ENCODE measurements around the gene SCN1A.

The SCN1A gene

GRCh38 chr2:166044853-166045483 lies 82.9 kb downstream of the SCN1A start:
- Histone ChIP-seq H3K79me2 (ENCODE audit: control insufficient read depth, insufficient read depth, low read length, unreplicated experiment) (no peaks in the 10 kb centered on the region), H3K27ac (ENCODE audit: low read depth, low read length) (no peak overlapping the region), H3K27me3 (ENCODE audit: insufficient read depth, low read length) (no peaks in the 10 kb centered on the region), H3K4me1 (ENCODE audit: control insufficient read depth, insufficient read depth, low read length, unreplicated experiment) (peaks cover 10% of the 10 kb centered on the region), H2AFZ (ENCODE audit: low read length, unreplicated experiment) (no peak overlapping the region), H3K4me3 (ENCODE audit: low read depth, low read length) (no peak overlapping the region), H3K36me3 (ENCODE audit: insufficient read depth, low read length) (no peaks in the 10 kb centered on the region)

- no peak overlapping the region for H2AFZ ChIP-seq (ENCODE audit: low read length, unreplicated experiment)
- H3K4me3 ChIP-seq (ENCODE audit: low read depth, low read length), result no peak overlapping the region
- no peaks in the 10 kb centered on the region for H3K36me3 ChIP-seq (ENCODE audit: insufficient read depth, low read length)
- H3K4me1 ChIP-seq (ENCODE audit: control insufficient read depth, insufficient read depth, low read length, unreplicated experiment), result peaks cover 10% of the 10 kb centered on the region
- peak overlapping the region; percentile 42; the same call in 1 of the 2 replicates for H3K27ac ChIP-seq (ENCODE audit: low read depth, low read length)
- H3K79me2 ChIP-seq (ENCODE audit: control insufficient read depth, insufficient read depth, low read length, unreplicated experiment), result no peaks in the 10 kb centered on the region
- H3K27me3 ChIP-seq (ENCODE audit: insufficient read depth, low read length), result no peaks in the 10 kb centered on the region
These were observed 84.9 kb downstream of the SCN1A start for GRCh38 chr2:166042768-166043390.

- H3K27ac ChIP-seq (ENCODE audit: low read depth, low read length), result peak overlapping the region; percentile 57
- no peaks in the 10 kb centered on the region for H3K79me2 ChIP-seq (ENCODE audit: control insufficient read depth, insufficient read depth, low read length, unreplicated experiment)
- no peak overlapping the region for H3K4me3 ChIP-seq (ENCODE audit: low read depth, low read length)
- H3K4me1 ChIP-seq (ENCODE audit: control insufficient read depth, insufficient read depth, low read length, unreplicated experiment), result peaks cover 10% of the 10 kb centered on the region
- no peaks in the 10 kb centered on the region for H3K36me3 ChIP-seq (ENCODE audit: insufficient read depth, low read length)
- H2AFZ ChIP-seq (ENCODE audit: low read length, unreplicated experiment), result no peak overlapping the region
- H3K27me3 ChIP-seq (ENCODE audit: insufficient read depth, low read length), result no peaks in the 10 kb centered on the region
These were observed 85.5 kb downstream of the SCN1A start for GRCh38 chr2:166042356-166042755.

GRCh38 chr2:166041613-166042012 lies 86.2 kb downstream of the SCN1A start:
- peaks cover 10% of the 10 kb centered on the region for H3K4me1 ChIP-seq (ENCODE audit: control insufficient read depth, insufficient read depth, low read length, unreplicated experiment)
- H3K79me2 ChIP-seq (ENCODE audit: control insufficient read depth, insufficient read depth, low read length, unreplicated experiment), result no peaks in the 10 kb centered on the region
- H3K36me3 ChIP-seq (ENCODE audit: insufficient read depth, low read length), result no peaks in the 10 kb centered on the region
- no peak overlapping the region for H2AFZ ChIP-seq (ENCODE audit: low read length, unreplicated experiment)
- H3K27ac ChIP-seq (ENCODE audit: low read depth, low read length), result peak overlapping the region; percentile 57
- no peaks in the 10 kb centered on the region for H3K27me3 ChIP-seq (ENCODE audit: insufficient read depth, low read length)
- no peak overlapping the region for H3K4me3 ChIP-seq (ENCODE audit: low read depth, low read length)

- Histone ChIP-seq H3K4me3 (ENCODE audit: low read depth, low read length) (no peak overlapping the region), H3K27me3 (ENCODE audit: insufficient read depth, low read length) (no peaks in the 10 kb centered on the region), H3K79me2 (ENCODE audit: control insufficient read depth, insufficient read depth, low read length, unreplicated experiment) (no peaks in the 10 kb centered on the region), H3K4me1 (ENCODE audit: control insufficient read depth, insufficient read depth, low read length, unreplicated experiment) (peaks cover 31% of the 10 kb centered on the region), H2AFZ (ENCODE audit: low read length, unreplicated experiment) (peak overlapping the region; percentile 30), H3K36me3 (ENCODE audit: insufficient read depth, low read length) (no peaks in the 10 kb centered on the region), H3K27ac (ENCODE audit: low read depth, low read length) (peak overlapping the region; percentile 2; the same call in 1 of the 2 replicates)
These were observed 95.5 kb downstream of the SCN1A start for GRCh38 chr2:166032361-166032760.

GRCh38 chr2:166031054-166031453 lies 96.8 kb downstream of the SCN1A start:
- no peaks in the 10 kb centered on the region for H3K36me3 ChIP-seq (ENCODE audit: insufficient read depth, low read length)
- H3K4me1 ChIP-seq (ENCODE audit: control insufficient read depth, insufficient read depth, low read length, unreplicated experiment), result peaks cover 31% of the 10 kb centered on the region
- peak overlapping the region; percentile 42 for H3K27ac ChIP-seq (ENCODE audit: low read depth, low read length)
- no peaks in the 10 kb centered on the region for H3K27me3 ChIP-seq (ENCODE audit: insufficient read depth, low read length)
- H3K79me2 ChIP-seq (ENCODE audit: control insufficient read depth, insufficient read depth, low read length, unreplicated experiment), result no peaks in the 10 kb centered on the region
- H3K4me3 ChIP-seq (ENCODE audit: low read depth, low read length), result no peak overlapping the region
- H2AFZ ChIP-seq (ENCODE audit: low read length, unreplicated experiment), result no peak overlapping the region

GRCh38 chr2:166025313-166025712 lies 102.5 kb downstream of the SCN1A start:
- Histone ChIP-seq H3K27ac (ENCODE audit: low read depth, low read length) (no peak overlapping the region), H3K4me1 (ENCODE audit: control insufficient read depth, insufficient read depth, low read length, unreplicated experiment) (peaks cover 3% of the 10 kb centered on the region), H3K79me2 (ENCODE audit: control insufficient read depth, insufficient read depth, low read length, unreplicated experiment) (no peaks in the 10 kb centered on the region), H3K36me3 (ENCODE audit: insufficient read depth, low read length) (no peaks in the 10 kb centered on the region), H3K27me3 (ENCODE audit: insufficient read depth, low read length) (no peaks in the 10 kb centered on the region), H3K4me3 (ENCODE audit: low read depth, low read length) (no peak overlapping the region), H2AFZ (ENCODE audit: low read length, unreplicated experiment) (no peak overlapping the region)

GRCh38 chr2:166017208-166017607 lies 110.6 kb downstream of the SCN1A start:
- Histone ChIP-seq H3K27me3 (ENCODE audit: insufficient read depth, low read length) (no peaks in the 10 kb centered on the region), H3K27ac (ENCODE audit: low read depth, low read length) (no peak overlapping the region)

GRCh38 chr2:166013878-166014277 lies 113.9 kb downstream of the SCN1A start:
- Histone ChIP-seq H3K79me2 (ENCODE audit: control insufficient read depth, insufficient read depth, low read length, unreplicated experiment) (no peaks in the 10 kb centered on the region), H2AFZ (ENCODE audit: low read length, unreplicated experiment) (no peak overlapping the region), H3K4me3 (ENCODE audit: low read depth, low read length) (no peak overlapping the region), H3K36me3 (ENCODE audit: insufficient read depth, low read length) (no peaks in the 10 kb centered on the region), H3K27me3 (ENCODE audit: insufficient read depth, low read length) (no peaks in the 10 kb centered on the region), H3K4me1 (ENCODE audit: control insufficient read depth, insufficient read depth, low read length, unreplicated experiment) (no peaks in the 10 kb centered on the region), H3K27ac (ENCODE audit: low read depth, low read length) (no peak overlapping the region)

More at GRCh38 chr2:166017208-166017607, 110.6 kb downstream of the SCN1A start:
- H2AFZ ChIP-seq (ENCODE audit: low read length, unreplicated experiment), result no peak overlapping the region
- H3K36me3 ChIP-seq (ENCODE audit: insufficient read depth, low read length), result no peaks in the 10 kb centered on the region
- H3K4me1 ChIP-seq (ENCODE audit: control insufficient read depth, insufficient read depth, low read length, unreplicated experiment), result no peaks in the 10 kb centered on the region
- H3K4me3 ChIP-seq (ENCODE audit: low read depth, low read length), result no peak overlapping the region
- H3K79me2 ChIP-seq (ENCODE audit: control insufficient read depth, insufficient read depth, low read length, unreplicated experiment), result no peaks in the 10 kb centered on the region

- no peak overlapping the region for H3K4me3 ChIP-seq (ENCODE audit: low read depth, low read length)
- H2AFZ ChIP-seq (ENCODE audit: low read length, unreplicated experiment), result no peak overlapping the region
These were observed 116.2 kb downstream of the SCN1A start for GRCh38 chr2:166011660-166012059.

GRCh38 chr2:166000401-166000800 lies 127.4 kb downstream of the SCN1A start:
- Histone ChIP-seq H3K4me3 (ENCODE audit: low read depth, low read length) (no peak overlapping the region), H3K36me3 (ENCODE audit: insufficient read depth, low read length) (no peaks in the 10 kb centered on the region), H3K27me3 (ENCODE audit: insufficient read depth, low read length) (no peaks in the 10 kb centered on the region), H3K4me1 (ENCODE audit: control insufficient read depth, insufficient read depth, low read length, unreplicated experiment) (no peaks in the 10 kb centered on the region), H2AFZ (ENCODE audit: low read length, unreplicated experiment) (no peak overlapping the region), H3K27ac (ENCODE audit: low read depth, low read length) (no peak overlapping the region), H3K79me2 (ENCODE audit: control insufficient read depth, insufficient read depth, low read length, unreplicated experiment) (no peaks in the 10 kb centered on the region)

More at GRCh38 chr2:166011660-166012059, 116.2 kb downstream of the SCN1A start:
- Histone ChIP-seq H3K4me1 (ENCODE audit: control insufficient read depth, insufficient read depth, low read length, unreplicated experiment) (no peaks in the 10 kb centered on the region), H3K27ac (ENCODE audit: low read depth, low read length) (no peak overlapping the region), H3K79me2 (ENCODE audit: control insufficient read depth, insufficient read depth, low read length, unreplicated experiment) (no peaks in the 10 kb centered on the region), H3K36me3 (ENCODE audit: insufficient read depth, low read length) (no peaks in the 10 kb centered on the region), H3K27me3 (ENCODE audit: insufficient read depth, low read length) (no peaks in the 10 kb centered on the region)

Measured in ACC112 (cell line).